HG03439 (cell line): ENCODE data around the gene TNFRSF9.
"Not testable (repeated sequence)": the region's sequence is repeated elsewhere in the genome, so short reads cannot be mapped to it uniquely, and the experiment has no call there.

Source experiments
- ATAC-seq: cut with Tn5 transposase; IDR thresholded peaks from one replicate; pipeline ENCODE4 v1.9.1; 2021; ENCODE audit warnings: mild to moderate bottlenecking, moderate library complexity; ENCODE audit not compliant: unreplicated experiment

The TNFRSF9 gene

DNA sequence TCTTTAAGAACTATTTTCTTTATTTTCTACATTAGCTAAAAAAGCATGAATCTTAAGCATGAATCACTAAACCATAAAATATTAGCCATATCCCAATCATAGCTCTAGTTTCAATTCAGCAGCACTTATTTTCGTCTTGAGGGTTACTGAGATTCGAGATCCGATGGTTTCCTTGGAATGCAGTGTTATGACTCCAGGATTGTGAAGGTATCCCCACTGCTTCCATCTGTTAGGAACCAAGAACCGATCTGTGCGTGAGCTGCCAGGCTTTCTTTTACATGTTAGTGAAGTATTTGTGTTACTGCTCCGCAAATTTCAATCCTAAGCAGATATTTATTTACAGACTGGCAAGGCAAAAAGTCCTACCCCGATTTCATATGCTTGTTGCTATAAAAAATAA lies 18.8 kb downstream of the TNFRSF9 start:
- ATAC-seq = no peak

GRCh38 chr1:7919880-7920279 lies 20.8 kb downstream of the TNFRSF9 start:
- no peak for ATAC-seq

DNA sequence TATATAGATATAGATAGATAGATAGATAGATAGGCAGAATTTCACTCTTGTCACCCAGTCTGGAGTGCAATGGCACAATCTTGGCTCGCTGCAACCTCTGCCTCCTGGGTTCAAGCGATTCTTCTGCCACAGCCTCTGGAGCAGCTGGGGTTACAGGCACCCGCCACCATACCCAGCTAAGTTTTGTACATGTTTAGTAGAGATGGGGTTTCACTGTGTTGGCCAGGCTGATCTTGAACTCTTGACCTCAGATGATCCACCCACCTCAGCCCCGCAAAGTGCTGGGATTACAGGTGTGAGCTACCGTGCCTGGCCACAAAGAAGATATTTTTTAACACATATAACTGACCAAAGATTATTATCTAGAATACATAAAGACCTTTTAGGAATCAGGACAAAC lies 22.7 kb downstream of the TNFRSF9 start:
- ATAC-seq = not testable (repeated sequence)

DNA sequence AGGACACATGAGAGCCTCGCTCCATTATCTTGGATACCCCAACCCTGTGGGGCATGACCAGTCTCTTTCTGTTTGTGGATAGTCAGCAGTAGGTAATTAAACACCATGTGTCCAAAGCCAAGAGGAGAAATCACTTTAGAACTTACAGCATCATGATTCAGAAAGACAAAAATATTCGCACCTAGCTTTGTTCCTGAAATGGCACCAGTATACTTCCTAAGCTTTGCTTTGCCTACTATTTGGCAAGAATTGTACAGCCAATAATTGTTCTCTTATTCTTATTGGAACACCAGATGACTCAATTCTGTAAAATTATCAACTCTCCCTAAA lies 24.2 kb downstream of the TNFRSF9 start:
- no peak for ATAC-seq

DNA sequence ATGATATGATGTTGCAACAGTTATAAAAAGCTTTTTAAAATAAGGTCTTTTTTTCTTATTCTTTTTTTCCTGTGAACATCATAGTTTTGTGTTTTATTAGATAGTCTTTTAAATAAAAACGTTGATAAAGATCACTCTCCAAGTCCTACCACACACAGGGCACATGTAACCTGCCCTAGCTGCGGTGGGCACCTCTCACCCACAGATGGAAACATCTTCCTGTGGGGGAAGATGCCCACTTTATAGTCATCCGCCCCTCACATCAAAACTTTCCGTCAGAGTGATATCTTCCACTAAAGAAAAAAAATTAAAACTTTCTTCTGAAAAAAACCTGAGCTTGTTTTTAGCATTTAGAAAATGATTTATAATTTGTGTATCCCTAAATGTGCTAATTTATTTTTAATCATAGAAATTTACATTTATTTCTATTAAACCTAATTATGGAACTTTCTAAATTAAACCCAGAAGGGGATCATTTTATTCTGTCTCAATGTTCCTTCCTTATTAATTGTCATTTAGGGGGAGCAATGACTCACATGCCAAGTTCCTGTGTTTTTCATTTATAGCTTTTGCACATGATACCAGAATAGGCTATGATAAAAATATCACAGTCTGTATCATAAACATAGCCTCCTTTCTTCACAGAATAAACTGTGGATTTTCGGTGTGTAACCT lies 24.7 kb downstream of the TNFRSF9 start:
- no peak for ATAC-seq

GRCh38 chr1:7912743-7913557 lies 27.7 kb downstream of the TNFRSF9 start:
- no peak for ATAC-seq

DNA sequence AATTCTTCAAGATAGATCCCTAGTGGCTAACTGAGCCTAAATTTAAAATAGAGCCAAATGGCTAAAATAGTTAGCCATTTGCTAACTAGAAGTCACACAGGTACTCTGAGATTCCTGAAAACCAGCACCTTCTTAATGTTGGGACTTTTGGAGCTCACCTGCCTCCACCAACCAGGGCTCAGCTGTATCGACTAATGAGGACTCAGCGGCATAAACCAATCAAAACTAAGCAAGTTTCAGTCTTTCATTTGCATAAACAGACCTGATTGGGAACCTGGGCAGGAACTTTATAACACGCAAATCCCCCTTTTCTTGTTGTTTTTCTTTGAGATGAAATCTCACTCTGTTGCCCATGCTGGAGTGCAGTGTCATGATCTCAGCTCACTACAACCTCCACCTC lies 28.5 kb downstream of the TNFRSF9 start:
- no peak for ATAC-seq

GRCh38 chr1:7905262-7905661 lies 35.4 kb downstream of the TNFRSF9 start:
- ATAC-seq = no peak

- ATAC-seq = no peak
Observed at GRCh38 chr1:7902478-7903085, 38.1 kb downstream of the TNFRSF9 start.

DNA sequence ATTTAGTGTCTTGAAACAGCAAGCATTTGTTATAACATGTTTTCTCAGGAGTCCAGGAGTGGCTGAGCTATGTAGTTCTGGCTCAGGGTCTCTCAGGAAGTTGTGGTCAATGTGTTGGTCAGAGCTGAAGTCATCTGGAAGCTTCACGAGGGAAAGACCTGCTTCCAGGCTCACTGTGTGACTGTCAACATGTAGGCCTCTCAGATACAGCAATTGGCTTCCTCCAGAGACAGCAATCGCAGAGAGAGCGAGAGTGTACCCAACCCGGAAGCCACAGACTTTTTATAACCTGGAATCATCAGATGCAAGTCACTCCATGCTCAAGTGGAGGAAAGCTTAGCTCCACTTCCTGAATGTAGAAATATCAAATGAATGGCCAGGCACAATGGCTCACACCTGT lies 40.9 kb downstream of the TNFRSF9 start:
- no peak for ATAC-seq

DNA sequence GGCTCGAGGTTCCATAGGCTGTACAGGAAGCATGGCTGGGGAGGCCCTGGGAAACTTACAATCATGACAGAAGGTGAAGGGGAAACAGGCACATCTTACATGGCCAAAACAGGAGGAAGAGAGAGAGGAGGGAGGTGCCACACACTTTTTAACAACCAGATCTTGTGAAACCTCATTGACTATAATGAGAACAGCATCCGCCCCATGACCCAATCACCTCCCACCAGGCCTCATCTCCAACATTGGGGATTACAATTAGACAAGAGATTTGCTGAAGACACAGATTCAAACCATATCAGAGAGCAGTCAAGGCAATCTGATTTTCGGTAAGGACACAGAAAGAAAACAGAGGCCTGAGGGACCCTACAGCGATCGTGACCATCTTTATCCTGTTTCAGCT lies 41.7 kb downstream of the TNFRSF9 start:
- no peak for ATAC-seq

- no peak for ATAC-seq
Observed at GRCh38 chr1:7896994-7897393, 43.6 kb downstream of the TNFRSF9 start.

GRCh38 chr1:7893529-7894180 lies 47.0 kb downstream of the TNFRSF9 start:
- no peak for ATAC-seq

DNA sequence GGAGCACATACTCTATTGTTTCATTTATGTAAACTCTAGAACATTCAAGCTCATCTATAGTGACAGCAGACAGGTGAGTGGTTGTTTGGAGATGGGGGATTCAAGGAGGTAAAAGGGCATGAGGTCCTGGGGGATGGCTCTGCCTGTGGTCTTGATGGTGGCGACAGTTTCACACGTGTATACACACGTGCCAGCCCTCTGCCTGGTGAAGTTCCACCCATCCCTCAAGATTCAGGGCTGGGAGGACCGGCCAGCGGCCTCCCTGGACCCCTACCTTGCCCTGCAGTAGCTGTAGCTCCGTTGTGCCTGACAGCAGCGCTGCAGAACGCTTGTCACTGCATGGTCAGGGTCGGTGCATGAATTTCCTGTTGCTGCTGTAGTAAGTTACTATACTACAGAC lies 48.8 kb downstream of the TNFRSF9 start:
- ATAC-seq = no peak

GRCh38 chr1:7890853-7891252 lies 49.8 kb downstream of the TNFRSF9 start:
- no peak for ATAC-seq

DNA sequence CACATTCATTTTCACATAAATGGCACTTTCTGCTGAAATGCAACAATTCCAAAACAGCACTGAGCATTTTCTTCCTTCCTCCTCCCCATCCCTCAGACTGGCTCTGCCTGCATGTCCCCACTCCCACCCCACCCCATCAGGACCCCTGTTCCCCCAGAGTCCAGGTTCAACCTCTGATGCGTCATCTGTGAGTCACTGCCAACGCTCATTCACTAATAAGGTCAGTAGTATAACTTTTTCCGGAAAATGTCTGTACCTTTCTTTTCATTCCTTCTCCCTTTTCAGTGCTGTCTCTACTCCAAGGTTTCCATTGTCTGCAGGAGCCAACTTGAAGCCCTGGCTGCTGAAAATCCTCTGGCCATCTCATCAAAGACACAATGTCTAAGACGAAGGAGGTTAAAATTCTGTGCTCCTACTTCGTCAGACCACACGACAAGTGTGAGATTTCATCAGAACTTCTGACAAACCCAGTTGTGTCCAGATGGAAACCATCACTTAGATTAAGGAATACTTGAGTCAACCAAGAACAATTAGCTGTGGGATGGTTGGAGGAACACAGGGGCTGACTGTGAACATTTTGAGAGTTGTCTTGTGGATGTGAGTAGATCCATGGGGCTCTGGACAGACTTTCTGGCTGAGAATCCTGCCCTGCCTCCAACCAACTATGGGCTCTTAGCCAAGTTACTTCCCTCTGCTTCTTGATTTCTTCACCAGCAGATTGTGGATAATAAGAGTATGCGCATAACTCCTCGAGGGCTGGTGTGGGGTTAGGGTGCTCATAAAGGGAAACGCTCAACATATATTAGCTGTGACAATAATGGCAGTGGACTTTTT lies 52.2 kb downstream of the TNFRSF9 start:
- no peak for ATAC-seq

GRCh38 chr1:7886405-7886745 lies 54.3 kb downstream of the TNFRSF9 start:
- no peak for ATAC-seq

DNA sequence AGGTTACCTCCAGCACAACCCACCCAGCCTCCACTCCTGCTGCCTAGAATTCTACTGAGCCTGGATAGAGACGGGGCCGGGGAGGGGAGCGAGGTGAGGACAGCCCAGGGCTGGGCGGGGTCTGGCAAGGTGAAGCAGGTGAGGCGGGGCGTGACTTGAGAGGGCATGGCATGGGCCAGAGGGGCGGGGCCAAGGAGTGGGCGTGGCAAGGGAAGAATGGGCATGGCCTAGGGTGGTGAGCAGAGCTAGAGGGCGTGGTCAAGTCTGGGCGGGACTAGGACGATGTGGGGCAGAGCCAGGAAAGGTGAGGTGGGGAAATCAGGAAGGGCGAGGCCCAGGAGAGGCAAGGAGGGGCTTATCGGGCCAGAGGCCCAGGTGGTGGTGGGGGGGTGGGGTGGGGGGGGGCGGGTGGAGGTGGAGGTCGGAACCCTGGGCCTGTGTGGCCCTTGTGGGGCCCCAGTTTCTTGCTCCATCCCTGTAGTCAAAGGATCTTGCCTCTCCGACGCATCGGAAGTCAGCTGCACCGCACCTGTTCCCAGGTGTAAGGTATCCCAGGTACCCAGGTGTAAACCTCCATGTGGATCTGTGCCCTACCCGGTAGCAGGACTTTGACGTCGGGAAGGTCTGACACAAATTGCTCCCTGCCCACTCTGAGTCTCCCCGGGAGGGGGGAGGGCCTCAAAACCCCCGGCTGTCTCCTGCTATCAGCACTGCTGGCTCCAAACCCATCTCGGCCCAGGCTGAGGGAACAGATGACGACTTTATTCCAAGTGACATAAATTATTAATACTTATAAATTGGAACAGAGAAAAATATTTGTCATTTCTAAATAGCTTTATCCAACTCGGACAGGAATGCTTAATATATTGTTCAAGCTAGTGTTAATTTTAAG lies 54.9 kb downstream of the TNFRSF9 start:
- ATAC-seq = no peak

DNA sequence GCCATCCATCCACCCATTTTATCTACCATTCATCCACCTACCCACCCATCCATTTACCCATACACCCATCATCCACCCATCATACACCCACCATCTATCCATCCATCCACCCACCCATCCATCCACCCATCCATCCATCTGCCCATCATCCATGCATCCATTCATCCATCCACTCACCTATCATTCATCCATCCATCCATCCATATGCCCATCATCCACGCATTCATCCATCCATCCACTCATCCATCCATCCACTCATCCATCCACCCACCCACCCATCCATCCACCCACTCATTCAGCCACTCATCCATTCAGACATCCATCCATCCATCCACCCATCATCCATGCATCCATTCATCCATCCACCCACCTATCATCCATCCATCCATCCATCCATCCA lies 55.9 kb downstream of the TNFRSF9 start:
- no peak for ATAC-seq

- ATAC-seq = no peak
Observed at GRCh38 chr1:7879228-7879627, 61.4 kb downstream of the TNFRSF9 start.
